ENCODE data around the gene TBC1D22A.

TBC1D22A gene

GRCh38 chr22:46737105-46737975 lies 25.1 kb upstream of the TBC1D22A start:
- DNase-seq: peak; percentile 16

DNA sequence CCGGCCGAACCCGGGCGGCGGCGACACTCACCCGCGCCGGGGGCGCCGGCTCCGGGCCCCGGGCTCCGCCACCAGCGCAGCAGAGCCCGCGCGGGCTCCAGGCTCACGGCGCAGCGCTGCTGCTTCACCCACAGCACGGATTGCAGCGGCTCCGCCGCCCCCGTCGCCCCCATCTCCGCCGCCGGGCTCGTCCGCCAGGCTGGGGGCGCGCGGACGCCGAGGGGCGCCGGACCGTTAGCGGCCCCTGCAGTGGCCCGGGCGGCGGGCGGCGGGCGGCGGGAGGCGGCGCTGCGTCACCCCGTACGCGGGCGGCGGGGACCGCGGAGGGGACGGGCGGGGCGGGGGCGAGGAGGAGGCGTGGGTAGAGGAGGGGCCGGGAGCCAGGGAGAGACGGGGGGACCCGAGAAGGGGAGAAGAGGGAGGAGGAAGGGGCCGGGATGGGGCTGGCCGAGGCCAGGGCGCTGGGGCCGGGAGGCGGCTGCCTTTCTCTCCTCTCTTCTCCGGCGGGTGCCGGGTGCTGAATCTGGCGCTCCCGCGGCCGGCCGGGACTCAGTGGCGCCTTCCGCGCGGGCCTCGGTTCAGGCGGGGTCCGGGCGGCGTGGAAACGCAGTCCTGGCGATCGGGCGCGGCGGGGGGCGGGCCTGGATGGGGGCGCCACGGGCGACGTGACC lies 24.3 kb upstream of the TBC1D22A start, which contains the start of gene CERK:
Gene CERK (minus strand): TSS at position 277 of the 671 bp plus-strand sequence. CDS start 104 bp downstream, at position 173.
- DNase-seq: peak; percentile 77

DNA sequence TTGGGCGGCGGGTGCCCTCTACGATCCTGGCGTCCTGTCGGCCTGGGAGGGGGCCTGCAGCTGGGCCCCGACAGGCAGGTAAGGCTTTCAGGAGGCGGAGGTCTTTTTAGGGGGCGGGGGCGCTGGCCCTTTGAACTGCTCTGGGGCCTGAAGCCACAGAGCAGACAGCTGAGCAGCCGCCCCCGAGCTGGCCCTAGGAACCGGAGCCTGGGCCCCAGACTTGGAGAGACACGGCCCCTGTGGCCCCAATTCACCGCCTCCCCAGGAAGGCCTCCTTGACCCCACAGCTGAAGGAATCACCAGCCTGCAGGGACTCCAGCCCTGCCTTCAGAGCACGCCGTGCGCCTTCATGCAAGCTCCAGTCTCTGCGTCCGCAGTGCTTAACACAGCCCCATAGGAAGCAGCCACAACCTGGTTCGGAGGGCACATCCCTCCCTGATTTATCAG lies 23.8 kb upstream of the TBC1D22A start:
- DNase-seq: no peak

- peak; percentile 38 for DNase-seq
Observed at GRCh38 chr22:46739094-46739870, 23.2 kb upstream of the TBC1D22A start.

DNA sequence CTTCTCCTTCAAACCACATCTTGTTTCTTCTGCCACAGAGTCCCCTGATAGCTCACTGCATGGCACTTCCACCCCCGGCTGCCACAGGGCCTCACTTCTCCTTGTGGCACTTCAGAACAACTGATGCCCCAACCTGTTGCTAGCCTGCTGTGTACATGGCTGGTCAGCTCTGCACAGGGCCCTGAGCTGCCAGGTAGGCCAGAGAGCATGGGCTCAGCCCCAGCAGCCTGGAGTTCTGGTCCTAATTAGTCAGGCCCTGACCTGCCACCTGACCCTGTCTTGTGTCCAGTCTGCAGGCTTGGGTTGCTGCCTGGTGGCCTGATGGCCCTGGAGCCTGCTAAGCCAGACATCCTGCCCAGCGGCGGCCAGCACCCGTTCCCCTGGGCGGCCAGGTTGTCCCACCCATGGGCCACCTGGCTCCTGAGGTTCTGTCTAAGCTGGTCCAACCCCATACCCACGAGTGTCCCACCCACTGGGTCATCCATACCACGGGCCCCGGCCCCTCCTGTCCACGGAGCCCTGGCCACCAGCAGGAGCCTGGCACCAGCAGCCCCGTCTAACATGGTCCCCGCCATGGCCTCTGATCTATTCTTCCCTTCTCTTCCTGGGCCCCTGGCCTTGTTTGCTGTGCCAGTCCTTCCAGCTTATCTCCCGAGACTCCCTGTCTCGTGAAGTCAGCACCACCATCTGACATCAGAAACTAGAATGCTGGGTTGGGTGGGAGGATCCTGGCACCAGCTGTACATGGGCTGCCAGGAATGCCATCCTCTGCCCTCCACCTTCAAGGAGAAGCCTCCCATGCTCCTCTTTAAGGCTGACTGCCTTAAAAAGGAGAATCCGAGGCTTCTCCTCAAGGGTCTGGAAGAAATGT lies 21.3 kb upstream of the TBC1D22A start:
- DNase-seq: no peak

DNA sequence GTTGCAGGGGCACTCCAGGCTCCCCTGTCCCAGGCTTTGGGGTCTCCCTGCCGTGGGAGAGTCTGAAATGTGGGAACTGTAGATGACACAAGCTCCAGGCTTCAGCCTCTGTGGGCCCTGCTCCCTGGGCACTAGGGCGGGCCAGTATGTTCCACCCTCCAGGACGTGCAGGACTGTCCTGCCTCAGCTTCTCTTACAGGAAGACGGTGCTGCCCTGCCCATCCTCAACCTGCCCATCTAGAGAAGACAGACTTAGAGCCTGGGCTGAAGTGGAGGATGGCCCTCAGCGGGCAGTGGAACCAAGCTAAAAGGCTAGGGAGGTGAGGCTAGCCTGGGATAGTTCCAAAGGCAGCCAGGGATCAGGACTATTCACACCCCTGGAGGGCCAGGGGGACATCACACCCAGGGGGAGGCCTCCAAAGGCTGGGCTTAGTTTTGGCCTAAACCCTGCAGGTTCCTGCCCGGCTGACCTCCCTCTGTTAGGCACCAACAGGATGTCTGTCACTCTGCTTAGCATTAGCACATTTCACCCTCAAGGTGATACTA lies 20.4 kb upstream of the TBC1D22A start:
- no peak for DNase-seq

GRCh38 chr22:46742576-46743221 lies 19.8 kb upstream of the TBC1D22A start:
- no peak for DNase-seq

- DNase-seq: no peak
Observed at GRCh38 chr22:46744581-46744980, 17.9 kb upstream of the TBC1D22A start.

DNA sequence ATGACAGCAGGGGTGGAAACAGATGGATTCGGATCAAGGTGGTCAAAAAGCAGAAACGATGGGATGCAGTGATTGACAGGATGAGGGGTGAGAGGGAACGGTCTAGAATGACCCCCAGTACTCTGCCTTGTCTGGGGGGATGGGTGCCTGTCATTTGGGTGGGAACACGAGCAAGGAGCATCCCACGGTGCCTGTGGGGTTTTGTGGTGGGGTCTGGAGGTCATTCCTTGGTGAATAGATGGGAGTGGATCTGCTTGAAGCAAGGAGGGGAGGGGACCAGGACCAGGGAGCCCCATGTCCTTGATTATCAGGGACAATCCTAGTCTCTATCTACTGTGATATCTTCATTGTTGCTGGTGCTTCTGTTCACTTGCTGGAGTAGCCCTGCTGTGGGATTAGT lies 16.3 kb upstream of the TBC1D22A start:
- no peak for DNase-seq

GRCh38 chr22:46746620-46747019 lies 15.8 kb upstream of the TBC1D22A start:
- DNase-seq: no peak

DNA sequence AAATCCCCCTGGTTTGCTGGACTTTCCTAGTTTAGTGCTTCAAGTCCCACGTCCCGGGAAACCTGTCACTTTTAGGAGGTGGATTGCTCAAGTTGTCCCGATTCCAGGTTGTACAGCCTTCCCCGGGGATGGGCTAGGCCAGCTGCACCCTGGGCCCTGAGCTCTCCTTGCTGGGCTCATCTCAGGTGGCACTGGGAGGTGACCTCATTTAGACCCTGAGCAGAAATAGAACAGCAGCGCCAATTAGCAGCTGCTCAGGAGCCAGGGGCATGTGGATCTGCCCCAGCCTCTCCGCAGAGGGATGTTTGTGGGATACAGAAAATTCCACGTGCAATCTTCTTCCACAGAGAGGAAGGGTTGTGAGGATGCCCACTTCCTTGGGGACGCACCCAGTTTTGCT lies 14.8 kb upstream of the TBC1D22A start:
- DNase-seq: no peak

GRCh38 chr22:46748206-46748907 lies 14.1 kb upstream of the TBC1D22A start:
- no peak for DNase-seq

DNA sequence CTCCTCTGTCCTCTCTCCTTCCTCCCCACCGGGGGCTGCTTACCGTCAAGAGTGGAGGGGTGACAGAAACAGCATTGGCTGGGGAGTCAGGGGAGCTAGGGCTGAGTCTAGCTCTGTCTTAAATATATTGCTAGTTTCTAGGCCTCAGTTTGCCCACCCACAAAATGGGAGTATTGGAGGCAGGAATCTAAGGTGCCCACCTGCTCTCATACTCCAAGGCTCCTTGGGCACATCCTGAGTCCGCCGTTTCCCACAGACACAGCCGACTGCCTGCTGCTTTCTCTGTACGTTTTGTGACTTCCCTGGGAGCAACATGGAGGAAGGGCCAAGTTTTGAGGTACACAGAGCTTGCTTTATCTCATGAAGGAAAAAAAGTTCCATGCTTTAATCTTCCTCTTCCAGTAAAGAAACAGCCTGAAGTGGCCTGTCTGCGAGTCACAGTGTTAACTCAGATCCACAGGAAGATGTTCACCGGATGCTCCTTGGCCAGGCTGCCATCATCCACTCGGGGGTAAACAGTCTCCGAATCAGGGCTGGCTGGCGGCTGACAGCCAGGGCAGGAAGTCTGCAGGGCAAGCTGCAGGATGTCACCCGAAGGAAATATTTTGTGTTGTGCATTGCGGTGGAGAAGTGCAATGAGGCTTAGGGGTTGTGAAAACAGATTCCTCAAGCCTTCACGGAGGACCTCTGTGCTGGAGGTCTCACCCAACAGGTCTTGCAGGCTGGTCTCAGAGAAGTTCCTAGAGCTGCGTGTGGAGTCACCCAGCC lies 13.4 kb upstream of the TBC1D22A start:
- DNase-seq: peak; percentile 42

- no peak for DNase-seq
Observed at GRCh38 chr22:46749682-46750529, 12.5 kb upstream of the TBC1D22A start.

GRCh38 chr22:46750530-46750800 lies 12.0 kb upstream of the TBC1D22A start:
- no peak for DNase-seq

DNA sequence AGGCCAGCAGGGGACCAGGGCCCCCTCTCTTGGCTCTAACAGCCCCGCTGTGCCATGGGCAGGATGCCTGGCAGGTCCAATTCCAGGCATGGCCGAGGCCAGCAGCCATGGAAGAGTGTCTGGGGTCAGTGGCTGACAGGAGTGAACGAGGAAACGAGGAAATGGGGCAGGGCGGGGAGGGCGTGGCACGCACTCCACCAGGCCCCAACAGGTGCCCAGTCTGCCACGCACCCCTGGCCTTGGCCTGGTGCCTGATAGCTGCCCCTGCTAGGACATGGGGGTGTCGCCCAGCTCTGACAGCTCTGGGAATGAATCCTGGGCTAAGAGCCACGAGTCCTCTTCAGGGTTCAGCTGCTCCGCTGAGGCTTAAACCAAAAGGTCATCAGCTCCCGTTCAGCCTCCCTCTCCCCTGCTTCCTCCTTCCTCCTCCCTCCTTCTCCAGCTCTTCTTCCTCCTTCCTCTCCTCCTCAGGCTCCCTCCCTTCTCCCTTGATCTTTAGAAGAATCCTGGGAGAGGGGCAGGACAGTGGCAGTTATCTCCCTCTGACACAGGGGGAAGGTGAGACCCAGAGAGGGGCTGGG lies 11.5 kb upstream of the TBC1D22A start:
- no peak for DNase-seq

DNA sequence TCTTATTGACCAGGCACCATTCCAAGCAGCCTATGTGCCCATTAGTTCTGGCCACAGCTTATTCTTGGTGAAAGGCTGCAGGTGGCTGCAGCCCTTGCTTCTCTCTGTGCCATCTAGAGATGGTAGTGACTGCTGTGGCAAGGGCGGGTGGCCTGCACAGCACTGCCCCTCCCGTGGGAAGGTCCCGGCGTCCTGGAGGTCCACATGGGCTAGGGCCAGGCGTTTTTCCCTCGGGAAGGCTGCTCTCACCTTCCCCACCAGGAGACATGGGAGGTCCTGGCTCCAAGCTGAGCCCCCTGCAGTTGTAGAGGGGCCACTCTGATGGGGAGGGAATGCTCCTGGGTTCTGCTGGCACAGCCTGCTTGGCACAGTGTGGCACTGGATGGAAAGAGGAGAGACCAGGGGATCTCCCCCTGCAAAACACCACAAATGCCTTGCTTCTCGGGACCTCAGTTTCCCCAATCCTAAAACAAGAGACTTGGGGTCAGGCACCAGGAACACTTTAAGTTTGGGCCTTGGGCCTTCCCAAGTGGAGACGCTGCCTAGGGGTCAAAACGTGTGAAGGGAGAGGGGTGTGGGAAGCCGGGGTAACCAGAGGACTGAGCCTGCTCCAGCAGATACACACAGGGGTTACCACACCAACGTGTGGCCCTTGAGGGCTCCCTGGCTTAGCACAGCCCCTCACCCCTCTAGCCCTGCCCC lies 10.0 kb upstream of the TBC1D22A start:
- no peak for DNase-seq

DNA sequence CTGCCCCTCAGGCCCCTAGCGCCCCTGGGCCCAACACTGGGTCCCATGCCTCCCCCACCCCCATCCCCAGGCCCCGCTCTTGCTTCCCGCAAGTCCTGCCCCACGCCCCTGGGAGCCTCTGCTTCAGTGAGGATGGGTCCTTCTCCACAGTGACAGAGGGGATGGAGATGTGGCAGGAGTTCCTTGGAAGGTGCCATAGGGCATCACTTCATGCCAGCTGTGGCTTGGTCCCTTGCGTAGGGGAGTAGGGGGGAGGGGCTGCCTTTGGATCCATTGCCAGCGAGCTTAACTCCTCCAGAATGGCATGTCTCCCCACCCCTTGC lies 9.5 kb upstream of the TBC1D22A start:
- no peak for DNase-seq
